ENCODE data around the gene OTOG.

- TF ChIP-seq CTCF (IDR thresholded peaks at IDR 0.05) (no peak), POLR2A (IDR thresholded peaks at IDR 0.05) (no peak)
Observed at GRCh38 chr11:17575431-17576425, 28.7 kb downstream of the OTOG start.

Measured in Peyer's patch (tissue), 4 donors.